ENCODE data around the gene TFEB. TPM values are rescaled to one million over a fixed set of nuclear protein-coding genes. Genes with fewer than 3 reads are reported as not detected.

The TFEB gene
- total RNA-seq, 1 experiment from 2014 or later = 6.6 TPM

DNA sequence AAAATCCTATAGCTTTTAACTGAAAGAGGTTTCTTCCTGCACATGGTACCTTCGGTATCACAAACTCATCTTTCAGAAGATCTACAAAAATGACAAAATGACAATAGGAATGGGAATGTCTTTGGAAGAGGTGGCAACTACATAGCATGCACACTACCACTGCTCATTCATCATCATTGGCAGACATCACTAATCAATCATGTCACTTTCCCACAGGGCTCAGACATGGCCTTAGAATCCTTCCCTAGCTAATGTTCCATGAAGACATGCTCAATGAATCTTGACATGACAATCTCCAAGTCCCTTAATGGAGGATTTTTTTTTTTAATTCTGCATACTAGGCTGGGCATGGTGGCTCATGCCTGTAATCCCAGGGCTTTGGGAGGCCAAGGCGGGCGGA, 15.0 kb upstream of the TFEB start:
- Mint-ChIP-seq H3K27me3 (ENCODE audit: unreplicated experiment) (peaks cover 10% of the 10 kb centered on the region), H3K36me3 (ENCODE audit: insufficient read depth, unreplicated experiment) (no peaks in the 10 kb centered on the region), H3K9me3 (ENCODE audit: low read depth, unreplicated experiment) (no peaks in the 10 kb centered on the region), H3K4me3 (ENCODE audit: low read depth, unreplicated experiment) (no peak overlapping the region), H3K4me1 (ENCODE audit: low read depth, unreplicated experiment) (peaks cover 12% of the 10 kb centered on the region), H3K27ac (ENCODE audit: unreplicated experiment) (no peak overlapping the region)
- CTCF ChIA-PET = interaction anchor here (1.3 kb wide), 1 partner anchor 10 kb away, joined by 3 read pairs; no protein-coding TSS in a partner anchor
- DNase-seq = no peak
- TF ChIP-seq, protein P1, sequence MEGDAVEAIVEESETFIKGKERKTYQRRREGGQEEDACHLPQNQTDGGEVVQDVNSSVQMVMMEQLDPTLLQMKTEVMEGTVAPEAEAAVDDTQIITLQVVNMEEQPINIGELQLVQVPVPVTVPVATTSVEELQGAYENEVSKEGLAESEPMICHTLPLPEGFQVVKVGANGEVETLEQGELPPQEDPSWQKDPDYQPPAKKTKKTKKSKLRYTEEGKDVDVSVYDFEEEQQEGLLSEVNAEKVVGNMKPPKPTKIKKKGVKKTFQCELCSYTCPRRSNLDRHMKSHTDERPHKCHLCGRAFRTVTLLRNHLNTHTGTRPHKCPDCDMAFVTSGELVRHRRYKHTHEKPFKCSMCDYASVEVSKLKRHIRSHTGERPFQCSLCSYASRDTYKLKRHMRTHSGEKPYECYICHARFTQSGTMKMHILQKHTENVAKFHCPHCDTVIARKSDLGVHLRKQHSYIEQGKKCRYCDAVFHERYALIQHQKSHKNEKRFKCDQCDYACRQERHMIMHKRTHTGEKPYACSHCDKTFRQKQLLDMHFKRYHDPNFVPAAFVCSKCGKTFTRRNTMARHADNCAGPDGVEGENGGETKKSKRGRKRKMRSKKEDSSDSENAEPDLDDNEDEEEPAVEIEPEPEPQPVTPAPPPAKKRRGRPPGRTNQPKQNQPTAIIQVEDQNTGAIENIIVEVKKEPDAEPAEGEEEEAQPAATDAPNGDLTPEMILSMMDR (IDR thresholded peaks at IDR 0.05; ENCODE audit: unreplicated experiment) = no peak
- no TSS peak for BruUV-seq (replicated peaks)
- intact Hi-C loops (cut with micrococcal nuclease; ENCODE audit: unreplicated experiment) = no loop called here

DNA sequence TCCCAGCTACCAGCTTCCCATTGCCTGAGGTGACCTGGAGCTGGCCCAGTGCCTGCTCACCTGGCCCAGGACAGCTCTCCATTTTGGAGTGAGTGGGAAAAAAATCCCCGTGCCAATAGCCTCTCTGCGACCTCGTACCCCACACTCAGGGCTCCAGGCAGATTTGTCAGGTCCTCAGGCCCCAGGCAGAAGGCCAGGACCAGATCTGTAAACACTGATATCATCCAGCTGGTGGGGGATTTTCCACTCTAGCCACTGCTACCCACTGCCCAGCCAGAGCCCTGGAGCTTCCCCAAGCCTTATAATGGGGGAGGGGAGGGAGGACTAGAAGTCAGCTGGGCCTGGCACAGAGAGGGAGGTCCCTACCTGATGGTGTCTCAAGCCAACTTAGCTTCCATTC, 13.1 kb upstream of the TFEB start:
- H3K9me3 Mint-ChIP-seq (ENCODE audit: low read depth, unreplicated experiment) = no peaks in the 10 kb centered on the region

DNA sequence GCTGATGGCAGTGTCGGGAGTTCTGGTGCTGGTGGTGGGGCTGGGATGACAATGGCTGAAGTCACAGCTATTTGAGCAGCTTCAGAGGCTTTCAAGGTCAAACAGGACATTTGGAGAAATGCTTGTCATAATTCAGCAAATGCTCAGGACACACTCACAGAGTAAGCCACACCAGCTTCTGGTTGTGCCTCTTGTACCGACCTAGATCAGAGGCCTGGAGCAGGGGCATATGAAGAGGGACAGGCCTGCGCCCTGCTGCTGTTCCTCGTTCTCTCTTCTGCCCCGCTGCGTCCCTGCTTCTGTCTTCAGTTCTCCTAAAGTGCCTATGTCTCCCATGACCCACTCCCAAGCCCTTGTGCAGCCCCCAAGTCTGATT, 12.7 kb upstream of the TFEB start:
- Mint-ChIP-seq H3K9me3 (ENCODE audit: low read depth, unreplicated experiment) (no peaks in the 10 kb centered on the region), H3K27ac (ENCODE audit: unreplicated experiment) (no peak overlapping the region), H3K4me1 (ENCODE audit: low read depth, unreplicated experiment) (peaks cover 20% of the 10 kb centered on the region), H3K36me3 (ENCODE audit: insufficient read depth, unreplicated experiment) (no peaks in the 10 kb centered on the region), H3K27me3 (ENCODE audit: unreplicated experiment) (no peaks in the 10 kb centered on the region), H3K4me3 (ENCODE audit: low read depth, unreplicated experiment) (no peak overlapping the region)
- TF ChIP-seq, protein P1 (IDR thresholded peaks at IDR 0.05; ENCODE audit: unreplicated experiment) = no peak
- no peak for DNase-seq
- CTCF ChIA-PET = interaction anchor here (1.1 to 1.2 kb wide), 2 partner anchors 11 to 17 kb away, joined by 4 to 7 read pairs; no protein-coding TSS in a partner anchor
- BruUV-seq (replicated peaks) = no TSS peak
- intact Hi-C loops (cut with micrococcal nuclease; ENCODE audit: unreplicated experiment) = no loop called here

More for the DNA sequence above, 13.1 kb upstream of the TFEB start:
- DNase-seq = no peak
- intact Hi-C loops (cut with micrococcal nuclease; ENCODE audit: unreplicated experiment) = no loop called here
- no peak overlapping the region for H3K27ac Mint-ChIP-seq (ENCODE audit: unreplicated experiment)
- H3K4me3 Mint-ChIP-seq (ENCODE audit: low read depth, unreplicated experiment) = no peak overlapping the region
- H3K4me1 Mint-ChIP-seq (ENCODE audit: low read depth, unreplicated experiment) = peaks cover 19% of the 10 kb centered on the region
- CTCF ChIA-PET = interaction anchor here (1.1 kb wide), 1 partner anchor 17 kb away, joined by 7 read pairs; no protein-coding TSS in a partner anchor
- H3K36me3 Mint-ChIP-seq (ENCODE audit: insufficient read depth, unreplicated experiment) = no peaks in the 10 kb centered on the region
- TF ChIP-seq, protein P1 (IDR thresholded peaks at IDR 0.05; ENCODE audit: unreplicated experiment) = no peak
- BruUV-seq (replicated peaks) = no TSS peak
- H3K27me3 Mint-ChIP-seq (ENCODE audit: unreplicated experiment) = no peaks in the 10 kb centered on the region

DNA sequence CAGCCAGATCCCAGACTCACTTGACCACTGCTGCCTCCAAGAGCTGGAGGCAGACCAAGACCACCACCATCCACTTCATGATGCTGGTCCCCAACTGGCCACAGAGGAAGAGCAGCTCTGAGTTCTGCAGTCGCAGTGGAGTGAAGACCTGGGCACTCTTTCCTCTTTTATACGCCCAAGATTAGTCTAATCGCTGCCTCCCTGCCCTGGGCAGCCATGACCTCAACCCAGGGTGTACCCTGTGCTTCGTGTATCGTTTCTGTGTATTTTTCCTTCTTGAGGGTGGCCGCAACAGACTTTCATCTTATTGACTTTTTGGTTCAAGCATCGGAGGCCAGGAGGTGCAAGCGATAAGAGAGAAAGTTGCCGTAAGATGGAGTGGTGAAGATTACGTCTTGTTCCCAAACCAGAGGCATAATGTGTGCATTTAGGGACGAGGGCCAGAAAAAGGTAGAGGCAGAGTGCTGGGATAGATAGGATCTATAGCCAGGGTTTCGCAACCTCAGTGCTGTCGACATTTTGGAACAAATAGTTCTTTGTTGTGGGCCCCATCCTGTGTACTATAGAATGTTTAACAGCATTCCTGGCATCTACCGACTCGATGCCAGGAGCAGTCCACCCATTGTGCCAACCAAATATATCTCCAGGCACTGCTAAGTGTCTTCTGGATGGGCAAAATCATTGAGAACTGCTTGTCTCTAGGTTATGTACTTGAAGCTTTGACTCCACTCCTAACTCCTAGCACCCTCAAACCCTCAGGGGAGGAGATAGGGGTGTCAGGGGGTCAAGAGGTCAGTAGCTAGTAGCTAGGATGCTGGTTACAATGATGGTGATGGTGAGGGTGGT, 12.1 kb upstream of the TFEB start, which contains the start of gene PGC:
Gene PGC, minus strand, starts transcription at position 142 of the 846 bp plus-strand sequence. Its CDS starts 63 bp downstream, at position 79.
- no peak within 1 kb of the TSS for H3K27ac Mint-ChIP-seq (ENCODE audit: unreplicated experiment)
- BruUV-seq (replicated peaks) = no TSS peak
- intact Hi-C loops (cut with micrococcal nuclease; ENCODE audit: unreplicated experiment) = no loop called here
- CTCF ChIA-PET = interaction anchor here (1.2 kb wide), 1 partner anchor 12 kb away, joined by 4 read pairs; no protein-coding TSS in a partner anchor
- no peak within 1 kb of the TSS for H3K4me3 Mint-ChIP-seq (ENCODE audit: low read depth, unreplicated experiment)
- H3K27me3 Mint-ChIP-seq (ENCODE audit: unreplicated experiment) = no peaks in the 10 kb centered on the region
- H3K36me3 Mint-ChIP-seq (ENCODE audit: insufficient read depth, unreplicated experiment) = no peaks in the 10 kb centered on the region
- TF ChIP-seq, protein P1 (IDR thresholded peaks at IDR 0.05; ENCODE audit: unreplicated experiment) = no peak
- H3K4me1 Mint-ChIP-seq (ENCODE audit: low read depth, unreplicated experiment) = peaks cover 20% of the 10 kb centered on the region
- DNase-seq = peak; percentile 49
- no peaks in the 10 kb centered on the region for H3K9me3 Mint-ChIP-seq (ENCODE audit: low read depth, unreplicated experiment)
